Testis (tissue), 2 donors: ENCODE measurements around the gene TFAP2A.

Experiments used
- POLR2A ChIP-seq: fragments of 450-650 bp; IDR thresholded peaks from one replicate; pipeline ENCODE4 v1.6.1; 2017; ENCODE audit warnings: antibody characterized with exemption, mild to moderate bottlenecking, moderate library complexity
- TF ChIP-seq, protein P1 (sequence below), 3 experiments: fragments of 450-650 bp in 2 of 3; fragments of 200-600 bp in 1 of 3; sonication (generic) in 1 of 3; IDR thresholded peaks; one replicate each; pipeline ENCODE4 v1.5.1; 2016 to 2019; ENCODE audit warnings: antibody characterized with exemption in 3 of 3, mild to moderate bottlenecking in 2 of 3, moderate library complexity in 1 of 3

DNA sequence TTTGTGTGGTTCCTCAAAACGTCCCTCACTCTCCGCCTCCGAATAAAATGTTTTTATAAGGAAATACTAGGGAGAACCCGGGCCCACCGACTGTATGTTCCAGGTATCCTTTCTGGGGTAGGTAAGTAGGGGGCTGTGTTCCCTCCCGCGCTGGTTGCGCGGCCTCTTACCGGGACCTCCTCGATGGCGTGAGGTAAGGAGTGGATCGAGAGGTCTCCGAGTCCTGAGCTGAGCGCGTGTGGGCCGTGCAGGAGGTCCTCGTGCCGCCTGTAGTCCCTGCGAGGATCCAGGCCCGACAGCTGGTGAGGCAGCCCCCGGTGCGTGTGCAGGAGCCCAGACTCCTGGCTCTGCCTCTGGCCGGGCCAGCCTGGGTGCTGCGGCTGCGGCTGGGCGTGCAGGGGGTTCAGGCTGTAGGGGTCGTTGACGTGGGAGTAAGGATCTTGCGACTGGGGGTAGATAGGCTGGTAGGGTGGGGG, 5.1 kb downstream of the TFAP2A start:
- TF ChIP-seq POLR2A = no peak
- TF ChIP-seq, protein P1, sequence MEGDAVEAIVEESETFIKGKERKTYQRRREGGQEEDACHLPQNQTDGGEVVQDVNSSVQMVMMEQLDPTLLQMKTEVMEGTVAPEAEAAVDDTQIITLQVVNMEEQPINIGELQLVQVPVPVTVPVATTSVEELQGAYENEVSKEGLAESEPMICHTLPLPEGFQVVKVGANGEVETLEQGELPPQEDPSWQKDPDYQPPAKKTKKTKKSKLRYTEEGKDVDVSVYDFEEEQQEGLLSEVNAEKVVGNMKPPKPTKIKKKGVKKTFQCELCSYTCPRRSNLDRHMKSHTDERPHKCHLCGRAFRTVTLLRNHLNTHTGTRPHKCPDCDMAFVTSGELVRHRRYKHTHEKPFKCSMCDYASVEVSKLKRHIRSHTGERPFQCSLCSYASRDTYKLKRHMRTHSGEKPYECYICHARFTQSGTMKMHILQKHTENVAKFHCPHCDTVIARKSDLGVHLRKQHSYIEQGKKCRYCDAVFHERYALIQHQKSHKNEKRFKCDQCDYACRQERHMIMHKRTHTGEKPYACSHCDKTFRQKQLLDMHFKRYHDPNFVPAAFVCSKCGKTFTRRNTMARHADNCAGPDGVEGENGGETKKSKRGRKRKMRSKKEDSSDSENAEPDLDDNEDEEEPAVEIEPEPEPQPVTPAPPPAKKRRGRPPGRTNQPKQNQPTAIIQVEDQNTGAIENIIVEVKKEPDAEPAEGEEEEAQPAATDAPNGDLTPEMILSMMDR (IDR thresholded peaks at IDR 0.05) = no peak
